GM12878 (cell line): ENCODE data around the gene ABCC4. TPM values are rescaled to one million over a fixed set of nuclear protein-coding genes. Genes with fewer than 3 reads are reported as not detected.

Source experiments
- ATAC-seq: fragments of 200-7000 bp; cut with Tn5 transposase; 3 replicates; pipeline ENCODE4 v1.9.1; 2020; ENCODE audit warnings: mild to moderate bottlenecking, moderate library complexity
- BruUV-seq: library from RNA; stranded (reverse); fragments of 400-500 nt; replicated peaks from 2 replicates; lab custom pipeline; 2021; lab: Mats Ljungman, UMichigan
- CTCF ChIA-PET: fragments of 300-600 bp; sonication (Branson Sonifier 250); formaldehyde crosslinking; extraction: SDS; loops from one replicate; lab custom pipeline; 2021; ENCODE audit warnings: inconsistent platforms; lab: Yijun Ruan, JAX
- POLR2A ChIA-PET: fragments of 350-600 bp; formaldehyde crosslinking; extraction: SDS; loops from one replicate; lab custom pipeline; 2021; ENCODE audit warnings: inconsistent platforms; lab: Charles Lee
- RAD21 ChIA-PET: fragments of 300-600 bp; sonication (Branson Sonifier 250); formaldehyde crosslinking; loops from one replicate; lab custom pipeline; 2023; ENCODE audit warnings: antibody characterized with exemption; ENCODE audit not compliant: unreplicated experiment; lab: Charles Lee
- SMC1A ChIA-PET: fragments of 300-600 bp; sonication (Branson Sonifier 250); formaldehyde crosslinking; loops from one replicate; lab custom pipeline; 2023; ENCODE audit not compliant: unreplicated experiment, uncharacterized antibody; lab: Charles Lee
- DNase-seq: peaks from one replicate; pipeline ENCODE4 v3.0.0-alpha.2; 2011; ENCODE audit warnings: low read depth, low spot score
- FAIRE-seq: peaks from 3 replicates; lab custom pipeline; 2011; peaks lifted over from hg19 to GRCh38; lab: Jason Lieb, UNC
- H2AFZ ChIP-seq: 2 replicates; pipeline ENCODE4 v1.6.0; 2011; ENCODE audit warnings: low read depth, low read length, control low read depth; ENCODE audit not compliant: control insufficient read depth
- H3K27ac ChIP-seq: 2 replicates; pipeline ENCODE4 v1.5.1; 2011; ENCODE audit warnings: control low read depth; ENCODE audit not compliant: control insufficient read depth, insufficient read depth
- H3K27me3 ChIP-seq, 2 experiments: replicated peaks in 1 of 2; 2 replicates each; pipeline versions ENCODE4 v1.6.0 to v1.6.1; 2011; ENCODE audit warnings: low read length in 1 of 2; ENCODE audit not compliant: control insufficient read depth in 2 of 2, insufficient read depth in 2 of 2
- H3K36me3 ChIP-seq, 2 experiments: 2 replicates each; pipeline ENCODE4 v1.5.1; 2011; ENCODE audit warnings: low read length in 1 of 2; ENCODE audit not compliant: control insufficient read depth in 2 of 2, insufficient read depth in 2 of 2
- H3K4me1 ChIP-seq: 2 replicates; pipeline ENCODE4 v1.6.1; 2011; ENCODE audit warnings: mild to moderate bottlenecking, low read length, moderate library complexity, mixed read lengths; ENCODE audit not compliant: control insufficient read depth, insufficient read depth
- H3K4me2 ChIP-seq: 2 replicates; pipeline ENCODE4 v1.6.0; 2011; ENCODE audit warnings: control low read depth; ENCODE audit not compliant: control insufficient read depth, insufficient read depth
- H3K4me3 ChIP-seq: fragments of 200-600 bp; sonication (generic); 2 replicates; pipeline ENCODE4 v1.5.1; 2016
- H3K79me2 ChIP-seq: 2 replicates; pipeline ENCODE4 v1.6.0; 2011; ENCODE audit warnings: low read length; ENCODE audit not compliant: control insufficient read depth, insufficient read depth
- H3K9ac ChIP-seq: 2 replicates; pipeline ENCODE4 v1.8.0; 2011; ENCODE audit warnings: low read length, control low read depth, mixed read lengths; ENCODE audit not compliant: control insufficient read depth, insufficient read depth
- H3K9me3 ChIP-seq: replicated peaks from 3 replicates; pipeline ENCODE4 v1.5.1; 2011; ENCODE audit warnings: mild to moderate bottlenecking, low read length; ENCODE audit not compliant: control insufficient read depth, insufficient read depth
- H4K20me1 ChIP-seq: 2 replicates; pipeline ENCODE4 v1.6.0; 2011; ENCODE audit not compliant: control insufficient read depth, insufficient read depth
- BCLAF1 ChIP-seq: fragments of 450-650 bp; IDR thresholded peaks from 2 replicates; pipeline ENCODE4 v1.6.1; 2017; ENCODE audit warnings: antibody characterized with exemption, mild to moderate bottlenecking, moderate library complexity
- BRCA1 ChIP-seq: IDR thresholded peaks from 2 replicates; pipeline ENCODE4 v1.6.1; 2011; ENCODE audit warnings: low read depth, low read length, improper control_type of control experiment
- CEBPZ ChIP-seq: fragments of 150-350 bp; IDR thresholded peaks from 2 replicates; pipeline ENCODE4 v1.6.1; 2016; ENCODE audit warnings: low read depth, low read length
- EED ChIP-seq: sonication (generic); IDR thresholded peaks from 2 replicates; pipeline ENCODE4 v1.6.1; 2016; ENCODE audit warnings: antibody characterized with exemption, low read depth
- ESRRA ChIP-seq: IDR thresholded peaks from 2 replicates; pipeline ENCODE4 v1.6.1; 2012; ENCODE audit warnings: mild to moderate bottlenecking, low read length, improper control_type of control experiment
- FOXK2 ChIP-seq: fragments of 450-650 bp; IDR thresholded peaks from 2 replicates; pipeline ENCODE4 v1.6.1; 2017; ENCODE audit warnings: mild to moderate bottlenecking, moderate library complexity
- HSF1 ChIP-seq: fragments of 150-350 bp; IDR thresholded peaks from 2 replicates; pipeline ENCODE4 v1.6.1; 2014; ENCODE audit warnings: mild to moderate bottlenecking, low read depth, low read length
- IKZF1 ChIP-seq: fragments of 450-650 bp; conservative IDR thresholded peaks from 2 replicates; pipeline ENCODE4 v1.6.1; 2017; ENCODE audit warnings: antibody characterized with exemption, mild to moderate bottlenecking
- IRF5 ChIP-seq: fragments of 450-650 bp; IDR thresholded peaks from 2 replicates; pipeline ENCODE4 v1.6.1; 2017; ENCODE audit warnings: borderline replicate concordance
- MXI1 ChIP-seq: fragments of 150-350 bp; IDR thresholded peaks from 2 replicates; pipeline ENCODE4 v1.6.1; 2011; ENCODE audit warnings: low read depth, mild to moderate bottlenecking, inconsistent platforms, low read length, improper control_type of control experiment
- POU2F2 ChIP-seq: IDR thresholded peaks from 3 replicates; pipeline ENCODE4 v1.6.1; 2011; ENCODE audit warnings: low read depth, mild to moderate bottlenecking, low read length, borderline replicate concordance
- RAD51 ChIP-seq: fragments of 450-650 bp; IDR thresholded peaks from 2 replicates; pipeline ENCODE4 v1.6.1; 2016; ENCODE audit warnings: moderate library complexity, mild to moderate bottlenecking, inconsistent platforms
- SIX5 ChIP-seq: IDR thresholded peaks from 2 replicates; pipeline ENCODE4 v1.6.1; 2011; ENCODE audit warnings: mild to moderate bottlenecking, low read depth, low read length, moderate library complexity; ENCODE audit not compliant: severe bottlenecking
- SREBF1 ChIP-seq: IDR thresholded peaks from 2 replicates; pipeline ENCODE4 v1.6.1; 2012; ENCODE audit warnings: mild to moderate bottlenecking, low read length
- STAT1 ChIP-seq: fragments of 450-650 bp; conservative IDR thresholded peaks from 2 replicates; pipeline ENCODE4 v1.6.1; 2014; ENCODE audit warnings: antibody characterized with exemption, mild to moderate bottlenecking
- TCF12 ChIP-seq: IDR thresholded peaks from 2 replicates; pipeline ENCODE4 v1.6.1; 2011; ENCODE audit warnings: low read depth, mild to moderate bottlenecking, low read length
- YY1 ChIP-seq: IDR thresholded peaks from 2 replicates; pipeline ENCODE4 v1.6.1; 2011; ENCODE audit warnings: low read depth, mild to moderate bottlenecking, low read length
- WGBS: methylation state at CpG from one replicate; pipeline ENCODE4 v1.1.6; 2016; ENCODE audit warnings: low lambda C conversion rate; ENCODE audit not compliant: insufficient replicate concordance, insufficient coverage; ENCODE audit errors: missing lambda C conversion rate; 5-methylcytosine and 5-hydroxymethylcytosine counted together
- in situ Hi-C: fragments of 300-500 bp; cut with MboI; formaldehyde crosslinking; loops from 9 replicates; pipeline ENCODE4 v1.14.3; 2018; ENCODE audit warnings: mixed read lengths
- intact Hi-C: fragments of 100-400 bp; cut with micrococcal nuclease; formaldehyde crosslinking; loops from one replicate; pipeline ENCODE4 v1.14.2; 2022; ENCODE audit not compliant: unreplicated experiment
- polyA plus RNA-seq, 11 experiments: library from polyadenylated mRNA; depleted of rRNA in 4 of 11; unstranded in 6 of 11; stranded (reverse) in 5 of 11; fragments of >200 nt; fragmentation: Nextera tagmentation in 4 of 11; fragmentation: Illumina TruSeq in 1 of 11; extraction: Ambion mirVana in 4 of 11; extraction: Trizol in 1 of 11; gene quantifications; 1 replicate in 1 of 11; 2 replicates in 10 of 11; pipeline versions ENCODE4 v1.2.1 to v1.2.3, GENCODE V29; 2011 to 2016; ENCODE audit warnings: inconsistent platforms in 2 of 11, missing spikeins in 2 of 11, low read depth in 1 of 11
- total RNA-seq, 4 experiments: library from RNA; depleted of rRNA in 3 of 4; stranded (reverse); fragments of >200 nt in 3 of 4; fragmentation: Illumina TruSeq in 1 of 4; extraction: Trizol in 1 of 4; gene quantifications; 2 replicates each; pipeline versions ENCODE4 v1.2.1 to v1.2.3, GENCODE V29; 2013 to 2021

Gene ABCC4
- total and polyA plus RNA-seq, 10 of the 15 experiments (the other 5 are each of a cell fraction or from before 2014, with no cell fraction given) = 7.2 to 44.4 (median 24.1) TPM

- no peak overlapping the region for H3K27ac ChIP-seq
- intact Hi-C loops (no loop called here), in situ Hi-C loops (no loop called here)
- no peaks in the 10 kb centered on the region for H3K9me3 ChIP-seq
- ChIA-PET POLR2A (no interaction called here), RAD21 (no interaction called here), CTCF (interaction anchor here (0.9 to 1.0 kb wide), 2 partner anchors 20 to 283 kb away, joined by 3 to 5 read pairs; no protein-coding TSS in a partner anchor), SMC1A (interaction anchor here (1.3 kb wide), 1 partner anchor 283 kb away, joined by 3 read pairs; no protein-coding TSS in a partner anchor)
- DNase-seq (no peak), ATAC-seq (no peak), FAIRE-seq (no peak)
- no peak overlapping the region for H3K9ac ChIP-seq
- H3K79me2 ChIP-seq = no peaks in the 10 kb centered on the region
- no peaks in the 10 kb centered on the region for H4K20me1 ChIP-seq
- H3K36me3 ChIP-seq = peaks cover 0 to 5% of the 10 kb centered on the region in 2 experiments; a peak in 3 of 4 replicates
- WGBS = 100% methylated on average over 1 of the region's 1 CpG
- H3K4me2 ChIP-seq = no peak overlapping the region
- BruUV-seq = no TSS peak
- no peaks in the 10 kb centered on the region for H3K27me3 ChIP-seq
- no peaks in the 10 kb centered on the region for H3K4me1 ChIP-seq
- no peak overlapping the region for H2AFZ ChIP-seq
- no peak overlapping the region for H3K4me3 ChIP-seq
- TF ChIP-seq EED = no peak
- no peak for TF ChIP-seq MXI1
- TF ChIP-seq YY1 = no peak
- TF ChIP-seq SIX5 = no peak
- TF ChIP-seq HSF1 = no peak
- no peak for TF ChIP-seq CEBPZ
- TF ChIP-seq ESRRA = no peak
- no peak for TF ChIP-seq BCLAF1
- no peak for TF ChIP-seq STAT1
- no peak for TF ChIP-seq BRCA1
- no peak for TF ChIP-seq IRF5
- TF ChIP-seq IKZF1 = no peak
- TF ChIP-seq RAD51 = no peak
- no peak for TF ChIP-seq TCF12
- no peak for TF ChIP-seq POU2F2
- TF ChIP-seq SREBF1 = no peak
- TF ChIP-seq FOXK2 = no peak
Measured at GRCh38 chr13:95121516-95121915, 179.7 kb downstream of the ABCC4 start.
